WTC11 (cell line): ENCODE data around the gene PDPK1.

Experiments used
- CTCF ChIP-seq: fragments of 200-600 bp; IDR thresholded peaks from 2 replicates; pipeline ENCODE4 v1.8.0; 2022; ENCODE audit warnings: antibody characterized with exemption
- SP1 ChIP-seq: sonication (generic); formaldehyde crosslinking; conservative IDR thresholded peaks from 2 replicates; pipeline ENCODE4 v1.8.1; 2022; ENCODE audit warnings: missing genetic modification reagents

- TF ChIP-seq SP1 (CRISPR knock-in tag) (no peak), CTCF (no peak)
Measured at GRCh38 chr16:2528161-2529060, 9.4 kb upstream of the PDPK1 start.
